Measurements from ENCODE around the gene CUL3. TPM values are rescaled to one million over a fixed set of nuclear protein-coding genes. Genes with fewer than 3 reads are reported as not detected.

CUL3 gene
- total RNA-seq, 1 donor from 2014 or later = 65.3 TPM

GRCh38 chr2:224426656-224427055 lies 158.5 kb downstream of the CUL3 start:
- Histone ChIP-seq H3K4me1 (no peaks in the 10 kb centered on the region), H3K27me3 (no peaks in the 10 kb centered on the region), H3K36me3 (no peaks in the 10 kb centered on the region), H3K27ac (no peak overlapping the region), H3K4me3 (no peak overlapping the region), H3K9me3 (no peaks in the 10 kb centered on the region)
- intact Hi-C loops (cut with DNase I) = no loop called here
- TF ChIP-seq POLR2A (IDR thresholded peaks at IDR 0.05) (no peak), POLR2AphosphoS5 (IDR thresholded peaks at IDR 0.05; ENCODE audit: insufficient read depth in 1 of 2, low read depth in 1 of 2) (no peak)
- DNase-seq (ENCODE audit: extremely low spot score in 2 of 2) = no peak

GRCh38 chr2:224421065-224421464 lies 164.1 kb downstream of the CUL3 start:
- intact Hi-C loops (cut with DNase I) = no loop called here
- no peaks in the 10 kb centered on the region for H3K36me3 ChIP-seq
- no peaks in the 10 kb centered on the region for H3K27me3 ChIP-seq
- H3K4me3 ChIP-seq = no peak overlapping the region
- peaks cover 4% of the 10 kb centered on the region for H3K4me1 ChIP-seq
- H3K27ac ChIP-seq = no peak overlapping the region
- DNase-seq (ENCODE audit: extremely low spot score in 2 of 2) = no peak
- TF ChIP-seq POLR2AphosphoS5 (IDR thresholded peaks at IDR 0.05; ENCODE audit: insufficient read depth in 1 of 2, low read depth in 1 of 2) (no peak), POLR2A (IDR thresholded peaks at IDR 0.05) (no peak), CTCF (IDR thresholded peaks at IDR 0.05) (no peak)
- no peaks in the 10 kb centered on the region for H3K9me3 ChIP-seq

Other genes with a start within 250 kb of the CUL3 start
- 1.7 TPM for gene FAM124B, start 183.3 kb downstream of the CUL3 start, total RNA-seq
- gene CCDC195, start 131.0 kb upstream of the CUL3 start, total RNA-seq = not detected

Measured in vagina (tissue), 2 donors.